H1 (cell line): ENCODE measurements around the gene DCDC1. TPM values are rescaled to one million over a fixed set of nuclear protein-coding genes. Genes with fewer than 3 reads are reported as not detected.

Source experiments
- CHD7 ChIP-seq: fragments of 300-600 bp; sonication (generic); IDR thresholded peaks from 2 replicates; pipeline ENCODE4 v1.7.1; 2012; ENCODE audit warnings: low read length, moderate library complexity, mild to moderate bottlenecking, inconsistent platforms; ENCODE audit not compliant: insufficient replicate concordance
- CTBP2 ChIP-seq: IDR thresholded peaks from 2 replicates; pipeline ENCODE4 v1.7.0; 2011; ENCODE audit warnings: borderline replicate concordance, mild to moderate bottlenecking, moderate library complexity, mixed read lengths, low read length; ENCODE audit not compliant: insufficient read depth, insufficient read length
- HDAC2 ChIP-seq, 2 experiments: fragments of 300-600 bp in 1 of 2; sonication (generic) in 1 of 2; IDR thresholded peaks; 2 replicates each; pipeline ENCODE4 v1.6.1; 2011 to 2012; ENCODE audit warnings: low read depth in 2 of 2, low read length in 2 of 2, mild to moderate bottlenecking in 2 of 2, moderate library complexity in 2 of 2, borderline replicate concordance in 1 of 2, inconsistent platforms in 1 of 2
- POLR2A ChIP-seq, 2 experiments: IDR thresholded peaks; 1 replicate in 1 of 2; 2 replicates in 1 of 2; pipeline ENCODE4 v1.6.1; 2011; ENCODE audit warnings: low read depth in 2 of 2, low read length in 2 of 2, mild to moderate bottlenecking in 2 of 2; ENCODE audit errors: control extremely low read depth in 1 of 2
- POU5F1 ChIP-seq: IDR thresholded peaks from 2 replicates; pipeline ENCODE4 v1.6.1; 2011; ENCODE audit warnings: low read depth, mild to moderate bottlenecking, low read length, moderate library complexity
- SAP30 ChIP-seq: fragments of 300-600 bp; sonication (generic); IDR thresholded peaks from 2 replicates; pipeline ENCODE4 v1.7.1; 2012; ENCODE audit warnings: low read length, moderate library complexity, mild to moderate bottlenecking, inconsistent platforms; ENCODE audit not compliant: insufficient read depth, insufficient replicate concordance
- SIN3A ChIP-seq, 2 experiments: IDR thresholded peaks in 1 of 2; conservative IDR thresholded peaks in 1 of 2; 2 replicates each; pipeline ENCODE4 v1.6.1; 2011 to 2012; ENCODE audit warnings: low read length in 2 of 2, improper control_type of control experiment in 1 of 2, low read depth in 1 of 2, mild to moderate bottlenecking in 1 of 2
- SP1 ChIP-seq: IDR thresholded peaks from 2 replicates; pipeline ENCODE4 v1.6.1; 2011; ENCODE audit warnings: low read depth, low read length
- YY1 ChIP-seq: IDR thresholded peaks from 2 replicates; pipeline ENCODE4 v1.6.1; 2011; ENCODE audit warnings: low read depth, mild to moderate bottlenecking, low read length
- polyA plus RNA-seq, 7 experiments: library from polyadenylated mRNA; depleted of rRNA in 3 of 7; stranded (reverse) in 5 of 7; unstranded in 2 of 7; fragments of >200 nt in 5 of 7; fragments of 200-250 nt in 2 of 7; gene quantifications; 1 replicate in 5 of 7; 2 replicates in 1 of 7; 4 replicates in 1 of 7; pipeline versions ENCODE4 v1.2.1 to v1.2.3, GENCODE V29; 2011 to 2013; ENCODE audit warnings: missing spikeins in 2 of 7, mixed read lengths in 2 of 7
- total RNA-seq: library from RNA; stranded (reverse); fragmentation: NEBNext Ultra II Directional; extraction: Animal tissue kit (Norgen Biotek cat#: 25700); gene quantifications from 2 replicates; pipeline ENCODE4 v1.2.1, GENCODE V29; 2021

Gene DCDC1
- total and polyA plus RNA-seq, 2 of the 8 experiments (the other 6 are each of a cell fraction or from before 2014, with no cell fraction given): 0.15 to 0.56 TPM

- no peak for TF ChIP-seq CHD7
- no peak for TF ChIP-seq YY1
- TF ChIP-seq SAP30: no peak
- no peak for TF ChIP-seq POLR2A (IDR thresholded peaks at IDR 0.05; ENCODE audit: control extremely low read depth in 1 of 2, low read depth in 2 of 2, low read length in 2 of 2)
- TF ChIP-seq CTBP2: no peak
- no peak for TF ChIP-seq SIN3A (conservative IDR thresholded peaks at IDR 0.05 in 1 of 2, IDR thresholded peaks at IDR 0.05 in 1 of 2; ENCODE audit: low read depth in 1 of 2, low read length in 2 of 2)
- no peak for TF ChIP-seq POU5F1
- no peak for TF ChIP-seq HDAC2 (IDR thresholded peaks at IDR 0.05; ENCODE audit: borderline replicate concordance in 1 of 2, low read depth in 2 of 2, low read length in 2 of 2)
- no peak for TF ChIP-seq SP1
Observed at GRCh38 chr11:30825723-30826122, 543.8 kb downstream of the DCDC1 start (continued).
